Liver (tissue), 9 donors: ENCODE data around the gene TGM5. TPM values are rescaled to one million over a fixed set of nuclear protein-coding genes. Genes with fewer than 3 reads are reported as not detected.

ENCODE experiments used
- DNase-seq: peaks from one replicate; pipeline ENCODE4 v3.0.0-alpha.2; 2017; ENCODE audit warnings: low spot score
- H3K27ac ChIP-seq, 2 donors: one replicate each; pipeline ENCODE4 v1.7.0; 2013; ENCODE audit warnings: inconsistent platforms in 2 of 2, low read length in 2 of 2, control low read depth in 1 of 2, low read depth in 1 of 2, mild to moderate bottlenecking in 1 of 2
- H3K27me3 ChIP-seq, 4 donors: one replicate each; pipeline versions ENCODE4 v1.6.1 to v1.7.0; 2013; ENCODE audit warnings: low read length in 3 of 4, inconsistent platforms in 1 of 4, mild to moderate bottlenecking in 1 of 4, moderate library complexity in 1 of 4; ENCODE audit not compliant: control insufficient read depth in 4 of 4, insufficient read depth in 4 of 4
- H3K36me3 ChIP-seq, 4 donors: one replicate each; pipeline versions ENCODE4 v1.6.1 to v1.7.0; 2013; ENCODE audit warnings: low read length in 3 of 4, mild to moderate bottlenecking in 3 of 4, low read depth in 1 of 4, moderate library complexity in 1 of 4; ENCODE audit not compliant: control insufficient read depth in 4 of 4, insufficient read depth in 3 of 4
- H3K4me1 ChIP-seq, 4 donors: one replicate each; pipeline versions ENCODE4 v1.6.1 to v1.7.0; 2013; ENCODE audit warnings: low read length in 3 of 4, mild to moderate bottlenecking in 3 of 4, moderate library complexity in 1 of 4; ENCODE audit not compliant: control insufficient read depth in 4 of 4, insufficient read depth in 4 of 4
- H3K4me3 ChIP-seq, 3 donors: one replicate each; pipeline versions ENCODE4 v1.6.1 to v1.7.0; 2013; ENCODE audit warnings: low read length in 3 of 3, control low read depth in 1 of 3, low read depth in 1 of 3, mild to moderate bottlenecking in 1 of 3
- H3K9ac ChIP-seq, 2 donors: one replicate each; pipeline ENCODE4 v1.7.0; 2013; ENCODE audit warnings: low read length in 2 of 2, mild to moderate bottlenecking in 2 of 2, moderate library complexity in 2 of 2, control low read depth in 1 of 2, low read depth in 1 of 2
- H3K9me3 ChIP-seq, 4 donors: one replicate each; pipeline versions ENCODE4 v1.6.1 to v1.7.0; 2013; ENCODE audit warnings: low read length in 3 of 4; ENCODE audit not compliant: control insufficient read depth in 4 of 4
- EGR1 ChIP-seq, 2 donors: IDR thresholded peaks; 2 replicates each; pipeline ENCODE4 v1.6.1; 2016 to 2018; ENCODE audit warnings: antibody characterized with exemption in 2 of 2, low read depth in 2 of 2
- FOXA1 ChIP-seq: IDR thresholded peaks from 2 replicates; pipeline ENCODE4 v1.6.1; 2016; ENCODE audit warnings: antibody characterized with exemption
- FOXA2 ChIP-seq: IDR thresholded peaks from 2 replicates; pipeline ENCODE4 v1.6.1; 2016; ENCODE audit warnings: antibody characterized with exemption
- GABPA ChIP-seq, 2 donors: IDR thresholded peaks in 1 of 2; conservative IDR thresholded peaks in 1 of 2; 2 replicates each; pipeline ENCODE4 v1.6.1; 2016; ENCODE audit warnings: antibody characterized with exemption in 2 of 2, mild to moderate bottlenecking in 1 of 2, moderate library complexity in 1 of 2
- HNF4A ChIP-seq, 2 donors: conservative IDR thresholded peaks; 2 replicates each; pipeline ENCODE4 v1.6.1; 2016; ENCODE audit warnings: antibody characterized with exemption in 2 of 2, mild to moderate bottlenecking in 2 of 2
- HNF4G ChIP-seq: IDR thresholded peaks from 2 replicates; pipeline ENCODE4 v1.6.1; 2016; ENCODE audit warnings: antibody characterized with exemption
- JUND ChIP-seq, 2 donors: IDR thresholded peaks; 2 replicates each; pipeline ENCODE4 v1.6.1; 2016; ENCODE audit warnings: antibody characterized with exemption in 2 of 2
- NR2F2 ChIP-seq: IDR thresholded peaks from 2 replicates; pipeline ENCODE4 v1.6.1; 2016; ENCODE audit warnings: antibody characterized with exemption
- RAD21 ChIP-seq, 2 donors: IDR thresholded peaks; 2 replicates each; pipeline ENCODE4 v1.6.1; 2016; ENCODE audit warnings: antibody characterized with exemption in 2 of 2, mild to moderate bottlenecking in 2 of 2
- RXRA ChIP-seq, 2 donors: IDR thresholded peaks; 2 replicates each; pipeline ENCODE4 v1.6.1; 2017 to 2018; ENCODE audit warnings: antibody characterized with exemption in 2 of 2, mild to moderate bottlenecking in 1 of 2
- SP1 ChIP-seq: IDR thresholded peaks from 2 replicates; pipeline ENCODE4 v1.6.1; 2018; ENCODE audit warnings: antibody characterized with exemption, mild to moderate bottlenecking
- TAF1 ChIP-seq: conservative IDR thresholded peaks from 2 replicates; pipeline ENCODE4 v1.6.1; 2016; ENCODE audit warnings: antibody characterized with exemption, mild to moderate bottlenecking
- YY1 ChIP-seq: IDR thresholded peaks from 2 replicates; pipeline ENCODE4 v1.6.1; 2016; ENCODE audit warnings: antibody characterized with exemption, mild to moderate bottlenecking
- ZBTB33 ChIP-seq: IDR thresholded peaks from 2 replicates; pipeline ENCODE4 v1.6.1; 2016; ENCODE audit warnings: antibody characterized with exemption
- WGBS: extraction: QIAGEN DNeasy Blood & Tissue Kit; methylation state at CpG from one replicate; pipeline ENCODE4 v1.1.7; 2013; 5-methylcytosine and 5-hydroxymethylcytosine counted together
- polyA plus RNA-seq, 2 donors: library from polyadenylated mRNA; stranded (reverse) in 1 of 2; unstranded in 1 of 2; fragments of 200-250 nt in 1 of 2; fragments of >200 nt in 1 of 2; fragmentation: Nextera tagmentation in 1 of 2; extraction: Ambion mirVana in 1 of 2; gene quantifications; one replicate each; pipeline versions ENCODE4 v1.2.1 to v1.2.3, GENCODE V29; 2013 to 2015
- total RNA-seq, 2 donors: library from RNA; depleted of rRNA; stranded (reverse); fragments of >200 nt; gene quantifications; one replicate each; pipeline ENCODE4 v1.2.3, GENCODE V29; 2014
- TF ChIP-seq, protein P1 (sequence below): IDR thresholded peaks from 2 replicates; pipeline ENCODE4 v1.6.1; 2016; ENCODE audit warnings: antibody characterized with exemption
- TF ChIP-seq, protein P2 (sequence below): IDR thresholded peaks from 2 replicates; pipeline ENCODE4 v1.6.1; 2016; ENCODE audit warnings: antibody characterized with exemption
- TF ChIP-seq, protein P3 (sequence below): fragments of 150-350 bp; IDR thresholded peaks from 2 replicates; pipeline ENCODE4 v1.5.1; 2017; ENCODE audit warnings: improper control_type of control experiment, low read depth, low read length; ENCODE audit not compliant: missing input control
- TF ChIP-seq, protein P4 (sequence below): IDR thresholded peaks from 2 replicates; pipeline ENCODE4 v1.6.1; 2016; ENCODE audit warnings: antibody characterized with exemption, mild to moderate bottlenecking
- donor health status: healthy.
- donor health status: healthy.
- donor health status: healthy.
- donor health status: healthy.
- donor health status: healthy.

The TGM5 gene
- total and polyA plus RNA-seq, 4 donors = not detected

DNA sequence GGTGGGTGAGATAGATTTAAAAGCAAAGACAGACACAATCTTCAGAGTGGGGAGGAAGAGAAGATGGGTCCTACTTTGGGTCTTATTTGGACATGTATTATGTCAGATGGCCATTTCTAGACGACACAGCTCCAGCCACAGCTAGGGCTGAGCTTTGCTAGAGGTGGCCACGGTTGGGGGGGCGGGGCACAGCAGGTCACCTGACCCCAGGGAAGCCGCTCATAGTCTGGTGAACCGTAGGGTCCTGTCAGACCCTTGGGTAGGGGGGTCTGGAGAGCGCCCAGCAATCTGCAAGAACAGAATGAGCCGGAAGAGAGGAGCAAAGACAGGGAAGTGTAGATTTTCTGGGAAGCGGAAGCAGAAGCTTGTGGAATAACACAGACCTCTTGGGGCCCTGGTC is 52.6 kb downstream of the TGM5 start:
- WGBS = 75% methylated on average over 8 of the region's 8 CpGs
- no peaks in the 10 kb centered on the region for H3K4me1 ChIP-seq
- TF ChIP-seq SP1 (no peak), RAD21 (IDR thresholded peaks at IDR 0.05) (no peak), JUND (IDR thresholded peaks at IDR 0.05) (no peak), EGR1 (IDR thresholded peaks at IDR 0.05; ENCODE audit: low read depth in 2 of 2) (no peak), HNF4A (conservative IDR thresholded peaks at IDR 0.05) (no peak), TAF1 (no peak), HNF4G (no peak)
- TF ChIP-seq, protein P1, sequence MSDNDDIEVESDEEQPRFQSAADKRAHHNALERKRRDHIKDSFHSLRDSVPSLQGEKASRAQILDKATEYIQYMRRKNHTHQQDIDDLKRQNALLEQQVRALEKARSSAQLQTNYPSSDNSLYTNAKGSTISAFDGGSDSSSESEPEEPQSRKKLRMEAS = no peak
- no peak overlapping the region for H3K27ac ChIP-seq
- H3K9ac ChIP-seq = no peak overlapping the region
- H3K36me3 ChIP-seq = no peaks in the 10 kb centered on the region
- no peaks in the 10 kb centered on the region for H3K9me3 ChIP-seq
- no peak for DNase-seq
- no peaks in the 10 kb centered on the region for H3K27me3 ChIP-seq
- H3K4me3 ChIP-seq = no peak overlapping the region

- 81% methylated on average over 5 of the region's 5 CpGs for WGBS
- TF ChIP-seq FOXA1 = no peak
- TF ChIP-seq HNF4G = no peak
- no peak for TF ChIP-seq GABPA (IDR thresholded peaks at IDR 0.05 in 1 of 2, conservative IDR thresholded peaks at IDR 0.05 in 1 of 2)
- TF ChIP-seq TAF1 = no peak
- TF ChIP-seq, protein P1 = no peak
- no peak for TF ChIP-seq EGR1 (IDR thresholded peaks at IDR 0.05; ENCODE audit: low read depth in 2 of 2)
- no peak for TF ChIP-seq NR2F2
- TF ChIP-seq YY1 = no peak
- TF ChIP-seq, protein P2, sequence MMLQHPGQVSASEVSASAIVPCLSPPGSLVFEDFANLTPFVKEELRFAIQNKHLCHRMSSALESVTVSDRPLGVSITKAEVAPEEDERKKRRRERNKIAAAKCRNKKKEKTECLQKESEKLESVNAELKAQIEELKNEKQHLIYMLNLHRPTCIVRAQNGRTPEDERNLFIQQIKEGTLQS = no peak
- TF ChIP-seq SP1 = no peak
- no peak for TF ChIP-seq HNF4A (conservative IDR thresholded peaks at IDR 0.05)
- no peak for TF ChIP-seq ZBTB33
- TF ChIP-seq FOXA2 = no peak
- TF ChIP-seq, protein P3, sequence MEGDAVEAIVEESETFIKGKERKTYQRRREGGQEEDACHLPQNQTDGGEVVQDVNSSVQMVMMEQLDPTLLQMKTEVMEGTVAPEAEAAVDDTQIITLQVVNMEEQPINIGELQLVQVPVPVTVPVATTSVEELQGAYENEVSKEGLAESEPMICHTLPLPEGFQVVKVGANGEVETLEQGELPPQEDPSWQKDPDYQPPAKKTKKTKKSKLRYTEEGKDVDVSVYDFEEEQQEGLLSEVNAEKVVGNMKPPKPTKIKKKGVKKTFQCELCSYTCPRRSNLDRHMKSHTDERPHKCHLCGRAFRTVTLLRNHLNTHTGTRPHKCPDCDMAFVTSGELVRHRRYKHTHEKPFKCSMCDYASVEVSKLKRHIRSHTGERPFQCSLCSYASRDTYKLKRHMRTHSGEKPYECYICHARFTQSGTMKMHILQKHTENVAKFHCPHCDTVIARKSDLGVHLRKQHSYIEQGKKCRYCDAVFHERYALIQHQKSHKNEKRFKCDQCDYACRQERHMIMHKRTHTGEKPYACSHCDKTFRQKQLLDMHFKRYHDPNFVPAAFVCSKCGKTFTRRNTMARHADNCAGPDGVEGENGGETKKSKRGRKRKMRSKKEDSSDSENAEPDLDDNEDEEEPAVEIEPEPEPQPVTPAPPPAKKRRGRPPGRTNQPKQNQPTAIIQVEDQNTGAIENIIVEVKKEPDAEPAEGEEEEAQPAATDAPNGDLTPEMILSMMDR = no peak
- TF ChIP-seq, protein P4, sequence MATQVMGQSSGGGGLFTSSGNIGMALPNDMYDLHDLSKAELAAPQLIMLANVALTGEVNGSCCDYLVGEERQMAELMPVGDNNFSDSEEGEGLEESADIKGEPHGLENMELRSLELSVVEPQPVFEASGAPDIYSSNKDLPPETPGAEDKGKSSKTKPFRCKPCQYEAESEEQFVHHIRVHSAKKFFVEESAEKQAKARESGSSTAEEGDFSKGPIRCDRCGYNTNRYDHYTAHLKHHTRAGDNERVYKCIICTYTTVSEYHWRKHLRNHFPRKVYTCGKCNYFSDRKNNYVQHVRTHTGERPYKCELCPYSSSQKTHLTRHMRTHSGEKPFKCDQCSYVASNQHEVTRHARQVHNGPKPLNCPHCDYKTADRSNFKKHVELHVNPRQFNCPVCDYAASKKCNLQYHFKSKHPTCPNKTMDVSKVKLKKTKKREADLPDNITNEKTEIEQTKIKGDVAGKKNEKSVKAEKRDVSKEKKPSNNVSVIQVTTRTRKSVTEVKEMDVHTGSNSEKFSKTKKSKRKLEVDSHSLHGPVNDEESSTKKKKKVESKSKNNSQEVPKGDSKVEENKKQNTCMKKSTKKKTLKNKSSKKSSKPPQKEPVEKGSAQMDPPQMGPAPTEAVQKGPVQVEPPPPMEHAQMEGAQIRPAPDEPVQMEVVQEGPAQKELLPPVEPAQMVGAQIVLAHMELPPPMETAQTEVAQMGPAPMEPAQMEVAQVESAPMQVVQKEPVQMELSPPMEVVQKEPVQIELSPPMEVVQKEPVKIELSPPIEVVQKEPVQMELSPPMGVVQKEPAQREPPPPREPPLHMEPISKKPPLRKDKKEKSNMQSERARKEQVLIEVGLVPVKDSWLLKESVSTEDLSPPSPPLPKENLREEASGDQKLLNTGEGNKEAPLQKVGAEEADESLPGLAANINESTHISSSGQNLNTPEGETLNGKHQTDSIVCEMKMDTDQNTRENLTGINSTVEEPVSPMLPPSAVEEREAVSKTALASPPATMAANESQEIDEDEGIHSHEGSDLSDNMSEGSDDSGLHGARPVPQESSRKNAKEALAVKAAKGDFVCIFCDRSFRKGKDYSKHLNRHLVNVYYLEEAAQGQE = no peak
- TF ChIP-seq RAD21 (IDR thresholded peaks at IDR 0.05) = no peak
- no peak for TF ChIP-seq RXRA (IDR thresholded peaks at IDR 0.05)
- TF ChIP-seq JUND (IDR thresholded peaks at IDR 0.05) = no peak
- no peaks in the 10 kb centered on the region for H3K9me3 ChIP-seq
- H3K9ac ChIP-seq = no peak overlapping the region
- H3K27ac ChIP-seq = no peak overlapping the region
- peaks cover 0 to 3% (median 0%) of the 10 kb centered on the region in 4 donors for H3K27me3 ChIP-seq
- no peaks in the 10 kb centered on the region for H3K4me1 ChIP-seq
- no peak for DNase-seq
- H3K4me3 ChIP-seq = no peak overlapping the region
- H3K36me3 ChIP-seq = no peaks in the 10 kb centered on the region
These were observed 53.3 kb downstream of the TGM5 start for GRCh38 chr15:43213466-43213865.
